Measurements from ENCODE around the gene CFAP61.

CFAP61 gene

GRCh38 chr20:20174089-20174835, 121.9 kb downstream of the CFAP61 start:
- H3K27ac ChIP-seq, result no peak overlapping the region
- TF ChIP-seq CTCF (conservative IDR thresholded peaks at IDR 0.05), result peak; percentile 27
- no peak for TF ChIP-seq ZFX (IDR thresholded peaks at IDR 0.05)

GRCh38 chr20:20181322-20181721, 129.0 kb downstream of the CFAP61 start:
- TF ChIP-seq CTCF (conservative IDR thresholded peaks at IDR 0.05) (no peak), ZFX (IDR thresholded peaks at IDR 0.05) (no peak)
- no peak overlapping the region for H3K27ac ChIP-seq

GRCh38 chr20:20184149-20184548, 131.8 kb downstream of the CFAP61 start:
- TF ChIP-seq CTCF (conservative IDR thresholded peaks at IDR 0.05) (peak; percentile 64), ZFX (IDR thresholded peaks at IDR 0.05) (no peak)
- no peak overlapping the region for H3K27ac ChIP-seq

- no peak overlapping the region for H3K27ac ChIP-seq
- TF ChIP-seq ZFX (IDR thresholded peaks at IDR 0.05) (no peak), CTCF (conservative IDR thresholded peaks at IDR 0.05) (no peak)
These were observed 132.4 kb downstream of the CFAP61 start for GRCh38 chr20:20184706-20185105.

- no peak for TF ChIP-seq CTCF (conservative IDR thresholded peaks at IDR 0.05)
- TF ChIP-seq ZFX (IDR thresholded peaks at IDR 0.05), result no peak
- H3K27ac ChIP-seq, result no peak overlapping the region
These were observed 136.3 kb downstream of the CFAP61 start for GRCh38 chr20:20188647-20189046.

- no peak overlapping the region for H3K27ac ChIP-seq
- TF ChIP-seq CTCF (conservative IDR thresholded peaks at IDR 0.05), result no peak
- no peak for TF ChIP-seq ZFX (IDR thresholded peaks at IDR 0.05)
These were observed 140.0 kb downstream of the CFAP61 start for GRCh38 chr20:20192366-20192765.

- no peak for TF ChIP-seq CTCF (conservative IDR thresholded peaks at IDR 0.05)
- no peak overlapping the region for H3K27ac ChIP-seq
These were observed 142.8 kb downstream of the CFAP61 start for GRCh38 chr20:20195021-20195705.

Measured in C4-2B (cell line).